D341Med (cell line): ENCODE results near the gene BCL11A.

Source experiments
- DNase-seq: peaks from one replicate; pipeline ENCODE4 v3.0.0; 2012; ENCODE audit warnings: low spot score

The BCL11A gene

DNA sequence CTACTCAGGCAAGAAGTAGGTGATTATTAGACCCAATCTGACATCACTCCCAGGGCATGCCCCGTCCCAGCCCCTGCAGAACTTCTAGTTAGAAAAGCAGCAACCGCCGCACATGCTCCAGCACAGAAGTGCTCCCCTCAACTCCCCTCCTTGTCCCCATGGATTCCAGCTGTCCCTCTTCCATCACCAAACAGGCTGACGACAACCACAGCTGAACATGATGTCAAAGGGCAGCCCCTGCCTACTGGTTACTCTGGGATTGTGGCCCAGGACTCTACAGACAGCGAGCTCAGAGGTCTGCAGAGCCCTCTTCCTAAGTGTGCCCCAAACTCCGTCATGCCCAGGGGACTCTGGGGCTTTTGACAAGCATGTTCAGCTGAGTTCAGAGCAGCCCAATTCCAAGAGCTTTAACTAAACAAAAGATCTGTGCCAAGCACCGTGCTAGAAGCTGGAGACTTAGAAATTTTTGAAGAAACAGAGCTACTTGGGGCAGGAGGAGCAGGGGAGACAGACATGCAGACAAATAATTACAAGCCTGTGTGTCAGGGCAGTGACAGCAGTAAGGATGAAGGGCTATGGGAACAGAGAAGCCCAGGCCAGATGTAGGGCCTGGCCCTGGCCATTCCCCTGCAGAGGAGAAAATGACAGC is 148.1 kb downstream of the BCL11A start:
- DNase-seq = no peak
